Thoracic aorta (tissue), 2 donors: ENCODE data around the gene MPL. TPM values are rescaled to one million over a fixed set of nuclear protein-coding genes. Genes with fewer than 3 reads are reported as not detected.
"Not testable (repeated sequence)": the region's sequence is repeated elsewhere in the genome, so short reads cannot be mapped to it uniquely, and the experiment has no call there.

Experiments used
- ATAC-seq: fragments of 150-250 bp; one replicate; pipeline ENCODE4 v1.8.0; 2017; ENCODE audit warnings: low read depth; ENCODE audit not compliant: insufficient number of reproducible peaks, low FRiP score
- DNase-seq: peaks from one replicate; pipeline ENCODE4 v3.0.0-alpha.2; 2020; ENCODE audit warnings: low spot score
- H3K27ac ChIP-seq, 2 donors: fragments of 200-600 bp; sonication (generic); 1 replicate in 1 of 2; 2 replicates in 1 of 2; pipeline ENCODE4 v1.5.1; 2016; ENCODE audit warnings: mild to moderate bottlenecking in 2 of 2, moderate library complexity in 2 of 2
- H3K27me3 ChIP-seq: fragments of 200-600 bp; sonication (generic); replicated peaks from 2 replicates; pipeline ENCODE4 v1.6.0; 2016; ENCODE audit warnings: mild to moderate bottlenecking; ENCODE audit not compliant: insufficient read depth
- H3K36me3 ChIP-seq: fragments of 200-600 bp; sonication (generic); one replicate; pipeline ENCODE4 v1.5.1; 2016
- H3K4me1 ChIP-seq, 2 donors: fragments of 200-600 bp; sonication (generic); 1 replicate in 1 of 2; 2 replicates in 1 of 2; pipeline versions ENCODE4 v1.5.1 to v1.6.0; 2016; ENCODE audit warnings: low read depth in 2 of 2, mild to moderate bottlenecking in 1 of 2; ENCODE audit not compliant: control insufficient read depth in 1 of 2
- H3K4me3 ChIP-seq: fragments of 200-600 bp; sonication (generic); 2 replicates; pipeline ENCODE4 v1.5.1; 2016; ENCODE audit warnings: mild to moderate bottlenecking
- H3K9me3 ChIP-seq: fragments of 200-600 bp; sonication (generic); 2 replicates; pipeline ENCODE4 v1.5.1; 2016
- CTCF ChIP-seq: fragments of 200-600 bp; sonication (generic); IDR thresholded peaks from one replicate; pipeline ENCODE4 v1.5.1; 2019; ENCODE audit warnings: antibody characterized with exemption
- total RNA-seq, 2 donors: library from RNA; depleted of rRNA; stranded (reverse); fragments of >200 nt; gene quantifications; one replicate each; pipeline versions ENCODE4 v1.1.0 to v1.2.3, GENCODE V29; 2016

MPL gene
- total RNA-seq, 2 donors from 2014 or later = not detected

- ATAC-seq (no peak), DNase-seq (no peak)
- Histone ChIP-seq H3K9me3 (no peaks in the 10 kb centered on the region), H3K27me3 (no peaks in the 10 kb centered on the region), H3K36me3 (no peaks in the 10 kb centered on the region), H3K4me1 (no peaks in the 10 kb centered on the region), H3K4me3 (no peak overlapping the region), H3K27ac (no peak overlapping the region)
- no peak for TF ChIP-seq CTCF
These were observed 60.6 kb downstream of the MPL start for GRCh38 chr1:43398227-43398626.

GRCh38 chr1:43400441-43400840, 62.8 kb downstream of the MPL start:
- H3K4me3 ChIP-seq, H3K27me3 ChIP-seq, DNase-seq, H3K27ac ChIP-seq, H3K4me1 ChIP-seq, H3K9me3 ChIP-seq, ATAC-seq: not testable (repeated sequence)
- H3K36me3 ChIP-seq = peaks cover 19% of the 10 kb centered on the region

GRCh38 chr1:43402089-43402865, 64.7 kb downstream of the MPL start:
- H3K27me3 ChIP-seq = no peaks in the 10 kb centered on the region
- TF ChIP-seq CTCF = no peak
- no peak overlapping the region for H3K4me3 ChIP-seq
- DNase-seq = no peak
- no peak for ATAC-seq
- no peak overlapping the region for H3K27ac ChIP-seq
- H3K36me3 ChIP-seq = peaks cover 38% of the 10 kb centered on the region
- H3K4me1 ChIP-seq = no peaks in the 10 kb centered on the region
- H3K9me3 ChIP-seq = no peaks in the 10 kb centered on the region

Other genes starting within 250 kb of the MPL start
- 10 to 100 TPM; 27.1 to 55.9 TPM for gene EBNA1BP2, start 165.5 kb upstream of the MPL start, total RNA-seq
- gene CFAP57, start 165.5 kb upstream of the MPL start, total RNA-seq = under 1 TPM; 0.27 to 0.42 TPM
- gene TMEM125, start 67.8 kb upstream of the MPL start, total RNA-seq = under 1 TPM in 1 of 2 donors, not detected in 1; 0.63 TPM
- not detected for gene C1orf210, start 52.2 kb upstream of the MPL start, total RNA-seq
- 10 to 100 TPM; 23.7 to 25.7 TPM for gene TIE1, start 36.8 kb upstream of the MPL start, total RNA-seq
- under 1 TPM; 0.35 to 0.41 TPM for gene CDC20, start 21.2 kb downstream of the MPL start, total RNA-seq
- gene ELOVL1, start 30.2 kb downstream of the MPL start, total RNA-seq = 10 to 100 TPM; 36.3 to 40.8 TPM
- 10 to 100 TPM; 33.8 to 52.7 TPM for gene MED8, start 52.0 kb downstream of the MPL start, total RNA-seq
- gene SZT2, start 52.1 kb downstream of the MPL start, total RNA-seq = 10 to 100 TPM; 50.0 to 65.3 TPM
- gene HYI, start 116.1 kb downstream of the MPL start, total RNA-seq = 10 to 100 TPM; 57.7 to 70.0 TPM
- 10 to 100 TPM; 43.9 to 55.1 TPM for gene PTPRF, start 193.1 kb downstream of the MPL start, total RNA-seq